NCI-H1694 treated with DMSO at 0.1 percent for 48 hours (cell line): ENCODE measurements around the gene LY6G5B.

Experiments
- DNase-seq: peaks from one replicate; lab custom pipeline; 2025; lab: John Stamatoyannopoulos, UW

The LY6G5B gene

GRCh38 chr6:31641370-31641769 is 28.4 kb upstream of the LY6G5B start:
- no peak for DNase-seq

- no peak for DNase-seq
Measured at GRCh38 chr6:31642798-31643570, 26.8 kb upstream of the LY6G5B start.

- no peak for DNase-seq
Measured at GRCh38 chr6:31643818-31644454, 25.8 kb upstream of the LY6G5B start.

- DNase-seq, result no peak
Measured at GRCh38 chr6:31645325-31645724, 24.5 kb upstream of the LY6G5B start.

GRCh38 chr6:31651602-31652191 is 18.1 kb upstream of the LY6G5B start:
- DNase-seq, result peak; percentile 46

- DNase-seq, result no peak
Measured at GRCh38 chr6:31652925-31653724, 16.7 kb upstream of the LY6G5B start.

GRCh38 chr6:31654574-31655348 is 15.0 kb upstream of the LY6G5B start:
- no peak for DNase-seq

GRCh38 chr6:31655349-31656237 is 14.2 kb upstream of the LY6G5B start, which contains the start of gene APOM:
APOM (plus strand) TSS chr6:31655894; CDS start chr6:31655967, 73 bp downstream.
- DNase-seq, result no peak

- no peak for DNase-seq
Measured at GRCh38 chr6:31657406-31658157, 12.2 kb upstream of the LY6G5B start.

GRCh38 chr6:31658158-31658688 is 11.6 kb upstream of the LY6G5B start:
- no peak for DNase-seq

GRCh38 chr6:31658983-31659648 is 10.7 kb upstream of the LY6G5B start:
- no peak for DNase-seq

GRCh38 chr6:31659649-31660380 is 10.0 kb upstream of the LY6G5B start:
- no peak for DNase-seq

- DNase-seq, result peak; percentile 45
Measured at GRCh38 chr6:31660381-31661261, 9.2 kb upstream of the LY6G5B start, which contains the start of gene C6orf47. C6orf47 (minus strand) TSS chr6:31660778; CDS start chr6:31659947, 831 bp downstream.

GRCh38 chr6:31661262-31662123 is 8.3 kb upstream of the LY6G5B start:
- DNase-seq, result no peak

GRCh38 chr6:31662124-31662723 is 7.6 kb upstream of the LY6G5B start:
- DNase-seq, result no peak
